Activated CD8-positive, alpha-beta memory T cell treated with anti-CD3 and anti-CD28 coated beads for 4 hours (primary cell): ENCODE data around the gene FZD8.

Experiments used
- DNase-seq, 2 donors: peaks; one replicate each; pipeline ENCODE4 v3.0.0-alpha.2; 2020; ENCODE audit warnings: low read depth in 2 of 2

Gene FZD8

GRCh38 chr10:35641676-35642034 lies 441 bp downstream of the FZD8 start:
- DNase-seq, result no peak

GRCh38 chr10:35640951-35641675 lies 983 bp downstream of the FZD8 start:
- DNase-seq, result no peak

- no peak for DNase-seq
Observed at GRCh38 chr10:35640474-35640873, 1.6 kb downstream of the FZD8 start.

GRCh38 chr10:35639728-35640401 lies 2.2 kb downstream of the FZD8 start:
- no peak for DNase-seq

GRCh38 chr10:35639021-35639727 lies 2.9 kb downstream of the FZD8 start:
- DNase-seq, result no peak

GRCh38 chr10:35638101-35638500 lies 4.0 kb downstream of the FZD8 start:
- DNase-seq, result no peak

- no peak for DNase-seq
Observed at GRCh38 chr10:35637462-35637861, 4.6 kb downstream of the FZD8 start.

- DNase-seq, result no peak
Observed at GRCh38 chr10:35636956-35637355, 5.1 kb downstream of the FZD8 start.

DNA sequence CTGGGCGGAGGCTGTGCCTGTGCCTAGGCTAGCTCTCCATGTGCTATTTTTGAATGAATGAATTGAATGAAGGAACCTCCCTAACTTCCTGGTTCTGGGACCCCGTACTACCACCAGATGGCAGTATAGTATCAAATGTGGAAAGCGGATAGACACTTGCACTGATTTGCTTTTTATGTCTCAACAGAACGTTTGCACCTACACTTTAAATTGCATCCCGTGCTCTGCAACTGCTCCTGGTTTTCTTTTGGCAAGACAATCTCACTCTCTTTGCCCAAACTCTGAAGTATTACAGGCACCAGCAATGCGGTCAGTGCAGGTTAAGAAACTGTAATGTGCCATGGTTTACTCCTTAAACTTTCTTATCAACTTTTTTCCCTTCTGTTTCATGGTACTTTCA lies 6.5 kb downstream of the FZD8 start:
- no peak for DNase-seq

DNA sequence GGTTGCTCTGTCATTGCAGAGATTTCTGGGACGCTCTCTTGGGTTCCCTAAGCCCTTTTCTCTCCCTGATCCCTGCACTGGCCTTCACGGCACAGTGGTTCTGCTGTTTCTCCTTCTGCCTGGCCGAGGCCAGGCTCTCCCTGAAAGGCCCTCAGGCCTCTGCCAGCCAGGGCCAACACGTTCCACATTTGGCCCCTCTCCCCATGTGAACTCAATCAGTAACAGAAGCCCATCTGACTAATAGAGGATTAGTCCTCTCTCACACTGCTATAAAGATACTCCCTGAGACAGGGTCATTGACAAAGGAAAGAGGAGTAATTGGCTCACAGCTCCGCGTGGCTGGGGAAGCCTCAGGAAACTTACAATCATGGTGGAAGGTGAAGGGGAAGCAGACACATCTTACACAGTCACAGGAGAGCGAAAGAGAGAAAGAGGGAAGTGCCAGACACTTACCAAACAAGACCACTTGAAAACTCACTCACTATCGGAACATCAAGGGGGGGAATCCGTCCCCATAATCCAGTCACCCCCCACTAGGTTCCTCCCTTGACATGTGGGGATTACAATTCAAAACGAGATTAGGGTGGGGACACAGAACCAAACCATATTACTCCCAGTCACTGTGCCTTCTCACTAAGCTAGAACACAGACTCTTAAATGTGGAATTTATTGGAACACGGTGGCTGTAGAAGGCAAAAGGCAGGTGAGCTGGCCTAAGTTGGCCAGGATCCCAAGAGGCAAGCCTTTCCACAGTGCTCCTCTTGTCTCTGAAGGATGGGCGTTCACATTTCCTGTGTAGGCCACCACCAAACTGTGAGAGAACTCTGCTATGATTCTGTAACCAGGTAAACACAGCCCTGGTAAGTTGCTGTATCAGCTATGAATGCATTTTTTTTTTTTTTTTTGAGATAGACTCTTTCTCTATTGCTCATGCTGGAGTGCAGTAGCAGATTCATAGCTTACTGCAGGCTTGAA lies 8.8 kb downstream of the FZD8 start:
- DNase-seq, result no peak

- DNase-seq, result no peak
Observed at GRCh38 chr10:35632027-35632426, 10.1 kb downstream of the FZD8 start.

DNA sequence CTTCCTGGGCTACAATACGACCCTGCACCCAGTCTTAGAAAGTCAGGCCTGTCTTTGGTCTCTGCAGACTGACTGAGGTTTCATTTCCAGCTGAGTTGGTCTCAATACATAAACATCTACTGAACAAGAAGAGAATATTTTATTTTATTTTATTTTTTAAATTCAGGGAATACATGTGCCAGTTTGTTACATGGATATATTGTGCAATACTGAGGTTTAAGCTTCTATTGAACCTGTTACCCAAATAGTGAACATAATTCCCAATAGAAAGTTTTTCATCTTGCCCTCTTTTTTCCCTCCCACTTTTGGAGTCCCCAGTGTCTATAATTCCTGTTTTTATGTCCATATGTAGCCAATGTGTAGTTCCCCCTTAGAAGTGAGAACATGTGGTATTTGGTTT lies 10.7 kb downstream of the FZD8 start:
- no peak for DNase-seq

GRCh38 chr10:35626971-35627507 lies 15.1 kb downstream of the FZD8 start:
- DNase-seq, result no peak

DNA sequence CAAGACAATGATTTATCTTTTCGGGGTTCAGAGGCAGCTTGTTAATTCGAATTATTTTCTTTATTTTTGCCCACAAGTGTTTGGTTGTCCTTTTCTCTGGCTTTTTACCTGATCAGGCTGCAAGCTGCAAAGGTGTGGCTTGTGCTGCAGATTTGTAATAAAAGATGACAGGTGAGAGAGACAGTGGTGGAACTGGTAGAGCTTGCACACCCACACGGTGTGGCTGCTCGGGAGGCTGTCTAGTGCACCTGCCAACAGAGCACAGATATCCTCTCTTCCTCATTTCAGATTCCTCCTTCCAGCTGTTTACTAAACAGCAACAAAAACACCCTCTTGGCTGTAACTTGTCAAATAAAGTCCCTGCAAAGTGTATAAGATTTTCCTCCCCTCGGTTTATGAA lies 27.8 kb downstream of the FZD8 start:
- DNase-seq, result no peak

DNA sequence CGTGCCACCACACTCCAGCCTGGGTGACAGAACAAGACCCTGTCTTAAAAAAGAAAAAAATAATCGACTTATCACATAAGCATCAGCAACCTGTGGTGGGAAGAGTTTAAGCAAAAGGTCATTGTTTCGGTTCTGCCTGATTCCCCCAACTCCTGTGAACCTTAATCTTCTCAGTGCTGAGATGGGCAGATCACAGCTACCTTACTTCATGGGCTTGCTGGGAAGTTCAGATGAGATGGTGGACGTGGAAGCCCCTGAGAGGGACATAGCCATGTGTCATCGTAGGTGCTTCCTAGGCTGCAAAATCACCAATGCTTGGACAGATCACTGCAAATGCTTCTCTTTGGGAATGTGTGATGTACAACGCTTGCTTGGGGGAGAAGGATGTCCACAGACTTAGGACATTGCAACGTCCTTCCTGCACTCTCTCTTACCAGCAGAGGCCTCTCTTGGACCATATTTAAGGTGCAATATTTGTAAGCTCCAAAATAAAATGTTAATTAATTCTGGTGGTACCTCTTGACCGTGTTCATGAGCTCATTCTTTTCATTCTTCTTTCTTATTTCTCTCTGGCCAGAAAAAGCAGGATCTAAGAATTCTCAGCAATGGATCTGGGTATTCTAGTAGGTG lies 28.4 kb downstream of the FZD8 start:
- no peak for DNase-seq

DNA sequence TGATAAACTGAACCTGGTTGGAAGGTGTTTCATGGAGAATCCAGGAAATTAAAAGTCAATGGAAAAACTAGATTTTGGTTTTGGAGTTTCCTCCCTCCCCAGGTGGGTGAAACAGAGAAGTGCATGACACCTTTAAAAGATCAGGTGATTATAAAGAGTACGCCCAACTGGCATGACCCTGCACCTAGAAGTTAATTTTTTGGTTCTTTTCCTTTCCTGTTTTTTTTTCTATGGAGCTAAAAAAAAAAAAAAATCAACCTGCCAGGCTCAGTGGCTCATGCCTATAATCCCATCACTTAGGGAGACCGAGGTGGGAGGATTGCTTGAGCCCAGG lies 29.0 kb downstream of the FZD8 start:
- DNase-seq, result no peak

DNA sequence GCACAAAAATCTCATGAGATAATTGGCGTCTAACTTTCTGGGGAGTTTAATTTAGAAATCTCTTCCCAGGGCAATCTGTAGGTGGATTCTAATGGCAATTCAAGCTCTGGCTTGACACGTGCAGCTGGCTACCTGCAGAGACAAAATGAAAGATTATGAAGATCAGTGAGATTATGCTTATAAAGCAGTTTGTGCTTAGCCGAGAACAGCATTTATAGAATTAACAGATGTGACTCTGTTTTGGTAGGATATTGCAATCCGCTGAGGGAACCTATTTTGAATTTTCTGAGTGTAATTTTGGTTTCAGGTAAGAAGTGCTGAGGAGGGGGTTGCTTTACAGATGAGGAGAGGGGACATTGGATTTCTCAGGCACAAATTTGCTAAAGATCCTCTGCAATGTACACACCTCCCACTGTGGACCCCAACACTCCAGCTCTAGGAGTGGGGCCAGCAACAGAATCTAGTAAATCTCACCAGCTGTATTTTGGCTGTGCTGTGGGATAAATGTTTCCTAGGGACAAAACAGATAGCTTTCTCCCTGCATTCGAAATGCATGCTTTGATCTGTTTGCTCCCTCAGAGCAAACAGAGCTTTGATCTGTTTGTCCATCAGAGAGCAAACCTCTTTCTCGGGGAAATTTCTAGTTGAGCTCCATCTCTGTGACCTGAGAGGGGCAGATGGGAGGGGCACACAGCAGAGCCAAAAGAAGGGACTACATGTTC lies 29.6 kb downstream of the FZD8 start:
- no peak for DNase-seq

DNA sequence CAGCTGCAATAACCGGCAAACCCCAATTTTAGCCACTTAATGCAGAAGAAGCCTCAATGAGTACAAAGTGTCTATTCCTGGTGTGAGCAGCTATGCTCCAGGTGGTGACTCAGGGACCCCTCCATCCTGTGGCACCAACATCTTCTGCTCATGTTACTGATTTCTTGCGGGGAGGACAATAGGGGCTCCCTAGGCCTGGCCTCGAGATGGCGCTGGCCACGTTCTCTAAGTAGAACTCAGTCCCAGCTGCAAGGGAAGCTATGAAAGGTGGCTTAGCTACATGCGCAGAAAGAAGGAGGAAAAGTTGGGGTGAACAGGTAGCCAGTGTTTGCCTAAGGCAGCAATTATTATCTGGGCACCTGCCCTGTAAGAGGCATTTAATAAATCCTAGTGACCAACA lies 30.3 kb downstream of the FZD8 start:
- DNase-seq, result no peak

GRCh38 chr10:35608328-35608672 lies 33.8 kb downstream of the FZD8 start:
- no peak for DNase-seq

- no peak for DNase-seq
Observed at GRCh38 chr10:35607475-35608327, 34.4 kb downstream of the FZD8 start.
